ENCODE measurements around the gene TPK1. TPM values are rescaled to one million over a fixed set of nuclear protein-coding genes. Genes with fewer than 3 reads are reported as not detected.

TPK1 gene
- total RNA-seq, 1 donor: 6.9 TPM

GRCh38 chr7:144439717-144440205 is 396.1 kb downstream of the TPK1 start:
- H4K20me1 ChIP-seq (ENCODE audit: insufficient read depth, low read length): no peaks in the 10 kb centered on the region
- H3K27ac ChIP-seq (ENCODE audit: low read depth, low read length): no peak overlapping the region
- no peaks in the 10 kb centered on the region for H3K9me3 ChIP-seq (ENCODE audit: low read depth, low read length)
- H2AFZ ChIP-seq (ENCODE audit: low read length): no peak overlapping the region
- no peaks in the 10 kb centered on the region for H3K79me2 ChIP-seq (ENCODE audit: insufficient read depth, low read length)
- H3K4me2 ChIP-seq (ENCODE audit: insufficient read depth, low read length): no peak overlapping the region
- no peaks in the 10 kb centered on the region for H3K27me3 ChIP-seq (ENCODE audit: insufficient read depth, low read length)
- no peak for TF ChIP-seq CTCF (IDR thresholded peaks at IDR 0.05; ENCODE audit: extremely low read depth, low read depth, low read length)
- no peak for DNase-seq (ENCODE audit: insufficient read length, low spot score, missing footprints)
- H3K4me1 ChIP-seq (ENCODE audit: insufficient read depth, low read length): no peaks in the 10 kb centered on the region
- no peak overlapping the region for H3K4me3 ChIP-seq (ENCODE audit: insufficient read depth, low read length)
- H3K36me3 ChIP-seq (ENCODE audit: insufficient read depth, low read length): no peaks in the 10 kb centered on the region

- H3K27me3 ChIP-seq (ENCODE audit: insufficient read depth, low read length): no peaks in the 10 kb centered on the region
- H3K36me3 ChIP-seq (ENCODE audit: insufficient read depth, low read length): no peaks in the 10 kb centered on the region
- H2AFZ ChIP-seq (ENCODE audit: low read length): no peak overlapping the region
- H3K27ac ChIP-seq (ENCODE audit: low read depth, low read length): no peak overlapping the region
- TF ChIP-seq CTCF (IDR thresholded peaks at IDR 0.05; ENCODE audit: extremely low read depth, low read depth, low read length): no peak
- H3K4me3 ChIP-seq (ENCODE audit: insufficient read depth, low read length): no peak overlapping the region
- H3K4me2 ChIP-seq (ENCODE audit: insufficient read depth, low read length): no peak overlapping the region
- H3K9me3 ChIP-seq (ENCODE audit: low read depth, low read length): no peaks in the 10 kb centered on the region
- DNase-seq (ENCODE audit: insufficient read length, low spot score, missing footprints): no peak
- no peaks in the 10 kb centered on the region for H3K4me1 ChIP-seq (ENCODE audit: insufficient read depth, low read length)
- H4K20me1 ChIP-seq (ENCODE audit: insufficient read depth, low read length): no peaks in the 10 kb centered on the region
- no peaks in the 10 kb centered on the region for H3K79me2 ChIP-seq (ENCODE audit: insufficient read depth, low read length)
These were observed 397.1 kb downstream of the TPK1 start for GRCh38 chr7:144438759-144439158.

- Histone ChIP-seq H2AFZ (ENCODE audit: low read length) (no peak overlapping the region), H3K27me3 (ENCODE audit: insufficient read depth, low read length) (no peaks in the 10 kb centered on the region), H3K9me3 (ENCODE audit: low read depth, low read length) (no peaks in the 10 kb centered on the region), H3K27ac (ENCODE audit: low read depth, low read length) (no peak overlapping the region), H4K20me1 (ENCODE audit: insufficient read depth, low read length) (no peaks in the 10 kb centered on the region), H3K4me3 (ENCODE audit: insufficient read depth, low read length) (no peak overlapping the region), H3K79me2 (ENCODE audit: insufficient read depth, low read length) (no peaks in the 10 kb centered on the region), H3K36me3 (ENCODE audit: insufficient read depth, low read length) (no peaks in the 10 kb centered on the region), H3K4me2 (ENCODE audit: insufficient read depth, low read length) (no peak overlapping the region), H3K4me1 (ENCODE audit: insufficient read depth, low read length) (no peaks in the 10 kb centered on the region)
- TF ChIP-seq CTCF (IDR thresholded peaks at IDR 0.05; ENCODE audit: extremely low read depth, low read depth, low read length): peak; percentile 69
- peak; percentile 48 for DNase-seq (ENCODE audit: insufficient read length, low spot score, missing footprints)
These were observed 398.3 kb downstream of the TPK1 start for GRCh38 chr7:144437370-144438191.

GRCh38 chr7:144436500-144436899 is 399.4 kb downstream of the TPK1 start:
- H4K20me1 ChIP-seq (ENCODE audit: insufficient read depth, low read length): no peaks in the 10 kb centered on the region

More at GRCh38 chr7:144436500-144436899, 399.4 kb downstream of the TPK1 start:
- DNase-seq (ENCODE audit: insufficient read length, low spot score, missing footprints): no peak
- H3K27me3 ChIP-seq (ENCODE audit: insufficient read depth, low read length): no peaks in the 10 kb centered on the region
- no peak overlapping the region for H2AFZ ChIP-seq (ENCODE audit: low read length)
- H3K36me3 ChIP-seq (ENCODE audit: insufficient read depth, low read length): no peaks in the 10 kb centered on the region
- no peak overlapping the region for H3K4me3 ChIP-seq (ENCODE audit: insufficient read depth, low read length)
- H3K27ac ChIP-seq (ENCODE audit: low read depth, low read length): no peak overlapping the region
- H3K79me2 ChIP-seq (ENCODE audit: insufficient read depth, low read length): no peaks in the 10 kb centered on the region
- no peak overlapping the region for H3K4me2 ChIP-seq (ENCODE audit: insufficient read depth, low read length)
- TF ChIP-seq CTCF (IDR thresholded peaks at IDR 0.05; ENCODE audit: extremely low read depth, low read depth, low read length): no peak
- no peaks in the 10 kb centered on the region for H3K4me1 ChIP-seq (ENCODE audit: insufficient read depth, low read length)
- H3K9me3 ChIP-seq (ENCODE audit: low read depth, low read length): no peaks in the 10 kb centered on the region
